ENCODE data around the gene MYOM1.
"Not testable (repeated sequence)": the region's sequence is repeated elsewhere in the genome, so short reads cannot be mapped to it uniquely, and the experiment has no call there.

The MYOM1 gene

GRCh38 chr18:3217948-3218647, 1.7 kb downstream of the MYOM1 start:
- DNase-seq, result no peak

DNA sequence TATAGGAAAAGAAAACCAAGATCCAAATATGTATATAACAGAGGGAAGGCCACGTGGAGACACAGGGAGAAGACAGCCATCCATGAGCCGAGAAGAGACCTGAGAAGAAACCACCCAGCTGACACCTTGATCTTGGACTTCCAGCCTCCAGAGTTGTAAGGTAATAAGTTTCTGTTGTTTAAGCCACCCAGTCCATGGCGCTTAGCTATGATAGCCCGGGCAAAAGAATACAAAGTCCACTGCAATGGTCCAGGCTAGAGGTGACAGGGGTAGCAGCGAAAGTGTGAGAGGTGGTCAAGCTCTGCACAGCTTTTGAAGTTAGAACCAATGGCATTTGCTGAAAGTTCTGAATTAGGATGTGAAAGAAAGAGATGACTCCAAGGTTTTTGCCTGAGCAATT, 2.8 kb downstream of the MYOM1 start:
- no peak for DNase-seq

DNA sequence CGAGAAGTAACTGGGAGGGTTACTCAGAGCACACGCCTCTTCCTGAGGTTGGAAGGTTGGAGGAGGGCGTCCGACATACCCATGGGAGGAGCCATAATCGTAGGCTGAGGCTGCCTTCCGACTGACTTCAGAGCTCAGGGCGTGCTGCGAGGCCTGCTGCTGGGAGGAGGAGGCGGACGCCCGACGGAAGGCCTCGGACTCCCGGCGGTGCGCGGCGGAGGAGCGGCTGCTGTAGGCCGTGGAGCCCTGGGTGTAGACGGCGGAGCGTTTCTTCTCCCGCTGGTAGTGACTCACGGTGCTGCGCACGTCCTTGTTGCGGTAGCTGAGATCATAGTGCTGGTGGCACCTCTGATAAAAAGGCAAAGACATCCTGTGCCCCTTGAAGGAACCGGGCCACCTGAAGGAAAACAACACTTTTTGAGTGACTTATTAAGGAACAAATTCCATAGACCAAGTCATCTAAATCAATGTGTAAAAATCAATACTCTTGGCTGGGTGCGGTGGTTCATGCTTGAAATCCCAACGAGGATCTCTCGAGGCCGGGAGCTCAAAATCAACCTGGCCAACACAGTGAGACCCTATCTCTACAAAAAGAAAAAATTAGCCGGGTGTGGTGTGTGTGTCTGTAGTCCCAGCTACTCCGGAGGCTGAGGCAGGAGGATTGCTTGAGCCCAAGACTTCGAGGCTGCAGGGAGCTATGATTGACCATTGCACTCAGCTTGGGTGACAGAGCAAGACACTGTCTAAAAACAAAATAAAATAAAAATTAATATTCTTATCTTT, 4.7 kb downstream of the MYOM1 start:
- no peak for DNase-seq

DNA sequence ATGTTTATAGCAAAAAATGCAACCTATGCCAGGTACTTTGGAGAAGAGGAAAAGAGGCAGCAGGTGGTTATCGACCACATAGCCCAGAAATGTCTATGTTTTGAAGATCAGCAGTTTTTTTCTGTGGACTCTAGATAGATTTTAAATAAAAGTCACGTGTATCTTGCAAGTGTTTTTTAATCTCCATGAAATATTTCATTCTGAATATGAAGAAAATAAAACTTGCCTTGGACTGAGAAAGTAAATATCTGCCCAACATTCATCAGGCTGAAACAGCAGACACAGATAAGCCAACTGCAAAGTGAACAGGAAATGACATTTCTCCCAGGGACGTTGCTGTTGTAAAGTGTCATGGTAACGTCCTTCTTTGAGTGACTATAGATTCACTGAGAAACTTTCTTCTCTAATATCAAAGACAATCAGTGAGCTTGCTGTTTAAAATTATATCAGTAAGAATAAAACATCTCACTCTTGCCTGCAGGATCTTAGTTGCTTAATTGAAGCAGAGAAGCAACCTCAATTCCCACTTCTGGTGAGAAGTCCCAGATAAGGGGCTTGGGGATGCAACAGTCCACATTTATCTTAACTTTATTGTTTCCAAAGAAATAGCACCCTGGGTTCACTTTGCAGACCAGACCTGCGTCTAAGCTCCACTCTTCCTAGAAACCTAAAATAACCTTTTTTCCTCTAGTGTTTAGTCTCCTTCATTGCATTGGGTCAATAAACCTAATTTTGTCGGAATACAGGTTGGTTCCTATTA, 6.3 kb downstream of the MYOM1 start:
- DNase-seq, result no peak

DNA sequence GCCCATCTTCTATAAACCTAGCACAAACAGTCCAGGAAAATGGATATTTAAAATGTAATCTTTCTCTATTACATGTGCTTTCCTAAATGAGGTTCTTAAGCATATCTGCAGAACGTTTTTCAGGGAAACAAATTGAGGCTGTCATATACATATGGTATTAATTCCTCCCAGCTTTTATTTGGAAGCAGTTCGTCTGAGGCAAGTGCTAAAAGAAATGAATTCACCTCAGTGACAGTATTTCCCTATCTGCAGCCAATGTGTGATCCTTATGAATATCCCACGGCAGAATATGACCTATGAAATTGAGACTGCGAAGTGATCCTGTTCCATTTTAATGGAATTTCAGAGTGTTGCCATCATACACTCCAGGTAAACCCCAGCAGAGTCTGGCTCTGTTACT, 7.1 kb downstream of the MYOM1 start:
- DNase-seq, result no peak

DNA sequence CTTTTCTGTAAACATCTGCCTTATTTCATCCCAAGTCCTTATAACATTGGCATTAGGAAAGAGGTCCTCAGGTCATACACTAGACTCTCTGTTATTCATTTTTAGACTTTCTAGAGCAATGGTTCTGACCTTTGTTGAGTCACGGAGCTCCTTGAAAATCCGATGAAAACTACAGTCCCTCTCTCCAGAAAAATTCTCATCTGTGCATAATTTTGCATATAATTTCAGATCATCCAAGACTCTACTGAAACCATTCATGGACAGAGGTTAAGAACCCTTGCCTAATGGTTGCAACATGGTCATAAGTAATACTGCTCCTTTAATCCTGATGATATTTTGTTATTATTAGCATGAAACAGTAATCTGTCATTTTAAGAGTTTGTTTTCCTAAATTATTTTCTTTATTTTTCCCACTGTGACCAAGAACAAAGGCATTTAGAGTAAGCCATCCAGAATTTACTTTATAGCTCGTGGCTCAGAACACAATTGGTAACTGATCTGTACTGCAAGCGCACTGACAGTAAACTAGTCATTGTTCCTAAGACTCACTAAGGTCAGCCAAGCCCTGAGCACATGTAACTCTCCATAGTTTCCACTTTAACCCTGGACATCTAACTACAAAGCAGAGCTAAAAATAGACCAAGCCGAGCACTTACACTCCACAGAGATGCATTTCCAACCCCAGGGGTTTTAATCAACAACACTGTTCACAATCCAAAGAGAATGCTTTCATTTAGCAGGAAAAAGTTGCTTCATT, 8.4 kb downstream of the MYOM1 start:
- DNase-seq, result no peak

DNA sequence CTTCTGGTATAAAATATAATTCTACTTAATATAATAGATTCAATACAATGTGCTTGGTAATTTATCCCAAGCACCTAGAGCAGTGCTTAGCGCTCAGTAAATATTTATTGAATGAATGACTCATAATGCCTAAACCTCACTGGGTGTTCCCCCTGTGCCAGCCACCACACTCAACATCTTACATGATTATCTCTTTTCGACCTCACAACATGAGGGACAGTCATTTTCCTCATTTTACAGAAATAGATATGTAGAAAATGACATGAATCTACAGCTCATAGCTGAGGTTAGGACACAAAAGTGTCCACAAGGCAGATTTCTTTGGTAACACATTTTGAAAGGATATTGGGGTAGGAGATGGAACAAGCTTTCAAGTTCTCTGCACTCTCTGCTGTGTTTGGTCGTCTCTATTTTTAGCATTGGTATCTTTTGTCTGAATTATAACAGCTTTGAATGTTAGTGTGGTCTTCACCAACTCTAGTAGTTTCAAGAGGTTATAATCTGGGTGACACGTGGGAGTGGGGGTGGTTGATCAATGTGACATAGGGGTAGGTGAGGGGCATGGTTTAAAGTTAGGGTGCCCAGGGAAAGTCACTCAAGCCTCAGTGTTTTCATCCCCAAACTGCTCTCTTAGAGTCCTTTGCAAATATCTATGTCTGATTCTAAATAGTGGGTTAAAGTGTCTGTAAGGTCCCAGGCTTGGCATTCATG, 9.8 kb downstream of the MYOM1 start:
- no peak for DNase-seq

- no peak for DNase-seq
Measured at GRCh38 chr18:3207565-3207964, 12.2 kb downstream of the MYOM1 start.

DNA sequence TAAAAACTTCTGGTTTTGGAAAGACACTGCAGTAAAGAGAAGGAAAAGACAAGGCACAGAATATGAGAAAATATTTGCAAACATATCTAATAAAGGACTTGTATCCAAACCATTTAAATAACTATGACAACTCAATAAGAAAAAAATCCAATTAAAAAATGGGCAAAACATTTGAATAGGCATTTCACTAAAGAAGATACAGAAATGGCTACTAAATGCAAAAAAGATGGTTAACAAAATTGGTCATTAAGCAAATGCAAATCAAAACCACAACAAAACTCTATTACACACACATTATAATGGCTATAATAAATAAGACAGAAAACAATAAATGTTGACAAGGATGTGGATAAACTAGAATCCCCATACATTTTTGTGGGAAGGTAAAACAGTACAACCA, 14.5 kb downstream of the MYOM1 start:
- DNase-seq, result no peak

DNA sequence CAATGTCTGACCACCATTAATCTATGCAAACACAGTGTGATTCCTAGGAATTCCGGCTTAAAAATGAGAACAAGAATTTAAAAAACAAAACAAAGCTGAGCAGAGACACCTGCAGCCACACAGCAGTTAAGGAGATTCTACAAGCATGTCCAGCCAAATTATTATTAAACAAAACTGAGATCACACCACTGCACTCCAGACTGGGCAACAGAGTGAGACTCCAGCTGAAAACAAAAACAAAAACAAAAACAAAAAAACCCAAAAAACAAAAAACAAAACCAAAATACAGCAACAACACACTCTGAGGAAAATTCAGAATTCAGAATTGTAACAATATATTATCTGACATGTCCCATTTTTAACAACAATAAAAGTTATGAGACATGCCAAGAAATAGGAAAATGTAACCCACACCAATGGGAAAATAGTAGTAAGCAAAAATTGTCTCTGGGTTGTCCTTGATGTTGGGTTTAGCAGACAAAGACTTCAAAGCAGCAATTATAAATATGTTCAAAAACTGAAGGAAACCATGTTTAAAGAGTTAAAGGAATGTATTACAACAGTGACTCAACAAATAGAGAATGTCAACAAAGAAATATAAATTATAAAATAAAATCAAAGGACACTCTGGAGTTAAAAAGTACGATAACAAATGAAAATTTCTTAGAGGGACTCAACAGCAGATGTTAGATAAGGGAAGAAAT, 19.7 kb downstream of the MYOM1 start:
- DNase-seq, result no peak

DNA sequence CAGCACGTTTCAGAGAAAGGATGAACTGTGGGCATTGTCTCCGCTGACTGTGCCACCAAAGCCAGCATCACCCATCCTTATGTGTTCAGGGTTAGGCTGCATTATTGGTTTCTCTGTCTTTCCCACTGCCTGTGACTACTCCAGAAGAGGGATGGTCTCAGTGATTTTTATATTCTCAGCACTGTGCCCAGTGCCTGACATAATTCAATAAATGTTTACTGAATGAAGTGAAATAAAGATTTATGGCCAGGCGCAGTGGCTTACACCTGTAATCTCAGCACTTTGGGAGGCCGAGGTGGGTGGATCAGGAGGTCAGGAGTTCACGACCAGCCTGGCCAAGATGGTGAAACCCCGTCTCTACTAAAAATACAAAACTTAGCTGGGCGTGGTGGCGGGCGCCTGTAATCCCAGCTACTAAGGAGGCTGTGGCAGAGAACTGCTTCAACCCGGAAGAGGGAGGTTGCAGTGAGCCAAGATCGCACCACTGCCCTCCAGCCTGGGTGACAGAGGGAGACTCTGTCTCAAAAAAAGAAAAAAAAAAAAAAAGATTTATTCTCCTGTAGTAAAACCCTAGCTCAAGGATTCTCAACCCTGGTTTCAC, 21.4 kb downstream of the MYOM1 start:
- not testable (repeated sequence) for DNase-seq

DNA sequence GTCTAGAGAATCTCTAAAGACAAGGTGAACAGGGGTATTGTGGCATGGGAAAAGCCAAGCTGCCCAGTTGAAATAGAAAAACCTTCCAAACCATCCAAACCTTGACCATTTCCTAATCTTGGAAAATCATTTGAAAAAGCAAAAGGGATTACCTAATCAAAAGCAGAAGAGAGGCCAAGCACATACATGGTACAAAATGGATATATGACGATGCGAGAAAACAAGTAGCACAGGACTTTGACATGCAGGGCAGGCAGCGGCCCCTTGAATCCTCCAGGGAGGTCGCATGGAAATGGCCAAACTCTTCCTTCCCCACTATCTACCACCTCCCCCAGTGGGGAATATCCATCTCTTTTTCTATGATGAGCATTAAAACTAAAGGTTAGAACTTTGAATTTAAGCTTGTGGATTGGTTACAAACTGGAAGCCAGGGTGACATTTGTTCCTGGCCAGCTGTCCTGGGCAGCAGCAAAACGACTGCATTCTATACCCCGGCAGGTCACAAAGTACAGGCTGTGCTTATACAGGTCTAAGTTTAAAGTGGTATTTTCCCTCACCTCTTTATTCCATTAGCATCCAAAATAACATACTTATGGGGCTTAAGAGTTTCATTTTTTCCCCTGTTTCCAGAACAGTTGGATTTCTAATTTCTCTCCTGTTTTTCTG, 24.7 kb downstream of the MYOM1 start:
- no peak for DNase-seq

DNA sequence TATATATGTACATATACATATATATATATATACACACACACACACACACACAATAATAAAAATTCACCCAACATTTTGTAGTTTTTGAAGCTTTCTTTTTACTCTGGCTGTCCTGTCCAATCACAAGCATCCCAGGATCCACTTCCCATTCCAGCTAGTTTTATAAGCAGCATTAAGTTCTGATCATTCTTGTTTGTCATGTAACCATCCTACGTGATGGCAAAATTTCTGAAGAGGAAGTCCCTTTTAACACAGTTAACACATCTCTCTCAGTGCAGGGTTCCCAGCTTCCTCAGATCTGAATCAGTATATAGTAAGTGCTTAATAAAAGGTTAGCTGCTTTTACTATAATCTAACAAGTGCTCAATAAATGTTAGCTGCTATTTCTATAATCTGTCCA, 26.4 kb downstream of the MYOM1 start:
- DNase-seq, result no peak

DNA sequence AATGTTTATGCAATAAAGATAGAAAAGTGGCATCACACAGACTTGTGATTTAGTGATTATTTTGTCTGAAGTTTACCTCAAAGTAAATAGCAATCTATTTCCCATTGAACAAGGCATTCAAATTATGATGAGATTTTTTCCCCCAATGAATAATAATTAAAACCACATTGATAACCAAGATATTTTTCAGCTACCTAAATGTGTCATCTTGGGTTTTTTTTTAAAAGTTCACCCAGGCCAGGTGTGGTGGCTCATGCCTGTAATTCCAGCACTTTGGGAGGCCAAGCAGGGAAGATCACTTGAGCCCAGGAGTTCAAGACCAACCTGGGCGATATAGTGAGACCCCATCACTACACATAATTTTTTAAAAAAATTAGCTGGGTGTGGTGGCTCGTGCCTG, 27.0 kb downstream of the MYOM1 start:
- no peak for DNase-seq

DNA sequence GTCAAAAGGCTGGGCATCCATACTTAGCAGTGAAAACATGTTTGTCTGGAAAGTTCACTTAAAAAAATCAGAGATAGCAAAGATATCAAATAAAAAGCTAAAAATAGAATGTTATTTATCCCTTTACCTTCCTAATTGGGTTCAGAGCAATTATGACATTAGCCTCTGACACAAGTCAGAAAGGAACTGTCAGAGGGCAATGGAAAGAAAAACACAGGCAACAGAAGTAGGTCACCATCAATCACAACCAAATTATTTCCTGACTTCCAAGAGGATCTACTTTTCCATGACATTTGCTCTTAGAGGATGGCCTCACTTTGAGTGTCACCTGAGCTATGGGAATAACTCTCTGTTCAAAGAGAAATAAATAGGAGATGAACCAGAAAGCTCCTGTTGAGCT, 27.5 kb downstream of the MYOM1 start:
- DNase-seq, result no peak

- no peak for DNase-seq
Measured at GRCh38 chr18:3190610-3191009, 29.2 kb downstream of the MYOM1 start.

DNA sequence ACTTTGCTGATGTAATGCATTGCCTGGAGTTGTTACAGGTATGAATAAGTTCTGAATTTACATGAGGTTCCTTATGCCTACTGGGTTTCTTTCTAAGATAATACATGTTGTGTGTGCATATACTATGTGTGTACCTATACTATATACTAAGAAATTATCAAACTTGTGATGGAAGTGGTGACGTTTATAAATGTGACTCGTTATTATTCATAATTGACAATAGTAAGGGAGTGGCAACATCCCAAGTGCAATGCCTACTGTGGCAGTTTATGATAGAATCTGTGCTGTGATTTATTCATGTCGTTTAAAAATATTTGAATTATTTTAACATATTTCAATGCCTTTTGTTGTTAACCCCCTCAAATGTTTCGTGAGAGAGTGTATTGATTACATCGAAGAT, 29.9 kb downstream of the MYOM1 start:
- no peak for DNase-seq

DNA sequence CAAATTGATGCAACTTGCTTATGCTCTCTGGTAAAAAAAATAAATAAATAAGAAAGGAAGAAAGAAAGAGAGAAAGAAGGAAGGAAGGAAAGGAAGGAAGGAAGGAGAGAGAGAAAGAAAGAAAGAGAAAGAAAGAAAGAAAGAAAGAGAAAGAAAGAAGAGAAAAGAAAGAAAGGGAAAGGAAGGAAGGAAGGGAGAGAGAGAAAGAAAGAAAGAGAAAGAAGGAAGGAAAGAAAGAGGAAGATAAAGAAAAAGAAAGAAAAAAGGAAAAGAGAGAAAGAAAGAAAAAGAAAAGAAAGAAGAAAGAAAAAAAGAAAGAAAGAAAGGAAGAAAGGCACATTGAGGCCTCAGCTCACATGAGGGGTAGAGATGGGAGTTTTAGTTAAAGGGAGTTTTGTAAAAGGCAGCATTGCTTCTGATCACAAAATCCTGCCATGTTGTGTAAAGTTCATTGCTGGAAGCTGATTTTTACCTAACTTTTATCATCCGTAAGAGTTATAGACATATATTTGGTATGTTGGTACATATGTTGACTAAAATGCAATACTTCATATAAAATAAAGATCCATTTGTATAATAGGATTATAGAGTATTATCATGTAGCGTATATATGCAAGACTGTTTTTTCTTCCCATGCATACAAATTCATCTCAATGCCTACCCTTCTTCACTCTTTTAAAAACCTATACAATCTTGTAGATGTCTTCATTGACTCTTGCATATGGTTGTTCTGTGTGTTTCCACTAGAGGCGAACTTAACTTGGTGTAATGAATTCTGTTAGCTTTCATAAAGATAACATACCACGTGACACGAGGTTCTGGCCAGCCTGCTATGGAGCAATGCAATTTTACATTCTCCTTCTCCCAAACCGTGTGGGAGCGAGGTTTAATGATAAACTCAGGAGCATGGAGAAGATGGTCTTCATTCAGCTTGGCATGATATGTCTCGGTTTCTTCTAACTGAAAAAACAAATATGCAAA, 32.8 kb downstream of the MYOM1 start:
- no peak for DNase-seq

DNA sequence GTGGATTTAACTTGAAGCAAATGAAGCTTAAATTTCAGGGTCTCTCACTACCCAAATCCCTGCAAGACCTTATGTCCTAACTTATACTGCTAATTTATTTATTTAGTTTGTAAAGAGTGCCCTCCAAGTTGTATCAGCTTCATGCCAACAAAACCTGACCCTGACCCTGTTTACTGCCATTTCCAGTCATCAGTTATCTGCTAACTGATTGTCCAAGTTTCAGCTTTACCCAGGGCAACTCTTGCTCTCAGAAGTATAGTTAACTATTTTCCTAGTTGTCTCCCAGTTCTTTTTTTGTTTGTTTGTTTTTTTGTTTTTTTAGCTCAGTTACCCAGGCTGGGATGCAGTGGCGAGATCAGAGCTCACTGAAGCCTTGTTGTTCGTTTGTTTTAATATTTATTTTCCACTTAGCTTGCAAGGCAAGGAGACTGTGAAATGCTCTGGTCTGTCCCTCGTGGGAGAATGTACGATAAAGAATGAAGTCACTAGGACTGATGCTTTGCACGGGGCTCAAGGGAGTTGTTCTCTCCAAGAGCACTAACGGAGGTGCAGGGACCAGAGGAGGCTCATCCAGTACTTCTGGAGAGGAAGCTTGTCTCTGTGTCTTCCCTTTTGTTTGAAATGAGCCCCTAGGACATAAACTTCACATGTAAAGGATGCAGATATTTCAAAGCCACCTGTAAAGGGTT, 35.3 kb downstream of the MYOM1 start:
- DNase-seq, result no peak

Data from NK-92 treated with Interleukin-12 subunit alpha and Interleukin-12 subunit beta, amount 100 ng/mL, for 24 hours (cell line).